GM18909 (cell line): ENCODE results near the gene HDGF.

ENCODE experiments used
- ATAC-seq: cut with Tn5 transposase; IDR thresholded peaks from one replicate; pipeline ENCODE4 v1.9.1; 2021; ENCODE audit warnings: mild to moderate bottlenecking; ENCODE audit not compliant: unreplicated experiment, poor library complexity

The HDGF gene

DNA sequence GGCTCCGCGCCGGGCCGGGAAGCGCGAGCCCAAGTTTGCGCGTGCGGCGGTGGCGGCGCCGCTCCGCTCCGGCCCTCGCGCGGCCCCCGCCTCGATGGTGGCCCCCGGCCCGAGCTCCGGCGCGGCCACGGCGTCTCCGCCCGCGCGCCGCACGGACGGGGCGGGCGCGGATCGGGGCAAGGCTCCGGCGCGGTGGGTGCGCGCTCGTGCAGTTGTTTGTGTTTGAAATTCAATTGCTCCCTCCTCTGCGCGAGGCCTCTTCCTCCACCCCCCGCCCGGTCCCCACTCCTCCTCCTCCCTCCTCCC is at the start of gene HDGF:
Gene HDGF, minus strand, starts transcription at position 225 of the 306 bp plus-strand sequence. CDS start 246 bp downstream, outside the sequence.
- no peak for ATAC-seq

DNA sequence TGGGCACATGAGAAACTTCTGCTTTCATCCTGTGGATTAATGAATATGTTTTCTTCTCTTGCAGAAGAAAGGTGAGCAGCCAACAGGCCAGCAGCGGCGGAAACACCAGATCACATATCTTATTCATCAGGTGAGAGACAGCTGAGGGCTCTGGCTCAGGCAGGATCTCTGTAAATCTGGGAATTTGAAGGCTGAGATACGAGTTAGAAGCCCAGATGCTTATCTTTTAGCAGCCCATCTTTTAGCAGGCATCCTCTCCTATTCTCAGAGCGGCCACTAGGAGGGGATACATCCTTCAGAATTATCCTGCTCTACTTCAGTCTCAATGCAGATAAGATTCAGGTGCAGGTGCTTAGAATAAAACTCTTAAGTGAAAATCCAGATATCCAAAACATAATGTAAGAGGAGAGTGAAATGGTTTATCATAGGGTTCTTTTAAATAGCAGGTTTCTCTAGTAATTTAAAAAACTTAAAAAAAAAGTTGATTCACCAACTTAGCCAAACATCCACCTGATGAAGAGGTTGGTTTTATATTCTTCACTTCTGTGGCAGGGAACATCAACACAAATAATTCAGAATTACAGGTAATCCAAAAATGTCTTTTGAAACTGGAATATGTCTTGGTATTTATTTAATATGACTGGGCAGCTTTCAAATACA is 45.9 kb upstream of the HDGF start:
- no peak for ATAC-seq

GRCh38 chr1:156796340-156797097 is 45.0 kb upstream of the HDGF start:
- no peak for ATAC-seq

DNA sequence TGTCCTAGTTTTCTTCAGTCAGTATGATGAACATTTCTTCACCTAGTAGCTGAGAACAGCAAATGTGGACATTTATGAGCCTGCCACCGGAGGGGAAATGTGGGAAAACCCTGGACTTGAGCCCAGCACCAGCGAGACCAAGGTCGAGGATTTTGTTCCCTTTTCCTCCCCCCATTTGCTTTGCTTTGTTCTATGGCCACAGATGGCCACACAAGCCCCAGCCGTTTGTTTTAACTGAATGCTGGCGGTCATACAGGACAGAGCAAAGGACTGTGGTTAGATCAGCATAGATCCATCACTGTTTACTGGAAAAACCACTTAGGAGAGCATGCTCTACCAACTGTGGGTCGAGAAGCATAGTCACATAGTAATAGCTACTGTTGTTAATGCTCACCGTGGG is 44.3 kb upstream of the HDGF start:
- no peak for ATAC-seq

GRCh38 chr1:156795374-156795733 is 43.9 kb upstream of the HDGF start:
- ATAC-seq = no peak

DNA sequence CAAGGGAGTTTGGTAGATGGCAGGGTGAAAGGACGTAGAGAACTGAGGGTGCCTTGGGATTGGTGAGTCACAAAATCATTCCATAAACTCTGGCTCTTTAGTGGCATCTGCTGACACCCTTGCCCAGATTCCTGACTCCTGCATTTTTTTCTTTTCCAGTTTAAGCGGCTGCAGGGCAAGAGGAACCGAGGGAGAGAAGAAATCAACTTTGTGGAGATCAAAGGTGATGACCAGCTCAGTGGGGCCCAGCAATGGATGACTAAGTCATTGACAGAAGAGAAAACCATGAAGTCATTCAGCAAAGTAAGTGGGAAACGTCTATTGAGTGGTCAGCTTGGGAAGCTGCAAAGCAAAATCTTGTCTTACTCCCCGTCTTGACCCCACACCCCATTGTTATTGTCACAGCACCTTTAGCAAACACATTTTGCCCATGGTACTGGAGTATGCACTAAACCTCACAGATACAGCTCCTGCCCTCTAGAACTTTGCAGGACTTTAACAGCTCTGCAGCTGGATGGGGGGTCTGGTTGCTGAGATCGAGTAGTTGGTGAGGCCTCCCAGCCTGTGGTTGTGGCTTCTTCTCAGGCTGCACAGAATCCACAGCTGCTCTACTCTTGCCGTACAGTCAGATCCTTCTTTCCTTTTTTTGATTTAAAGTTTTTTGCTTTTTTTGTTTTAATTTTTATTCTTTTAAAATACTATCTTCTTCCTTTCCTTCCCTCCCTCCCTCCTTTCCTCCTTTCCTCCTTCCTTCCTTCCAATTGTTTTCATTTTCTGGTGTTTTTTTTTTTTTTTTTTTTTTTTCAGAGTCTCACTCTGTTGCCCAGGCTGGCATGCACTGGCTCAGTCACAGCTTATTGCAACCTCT is 43.3 kb upstream of the HDGF start:
- ATAC-seq = no peak

DNA sequence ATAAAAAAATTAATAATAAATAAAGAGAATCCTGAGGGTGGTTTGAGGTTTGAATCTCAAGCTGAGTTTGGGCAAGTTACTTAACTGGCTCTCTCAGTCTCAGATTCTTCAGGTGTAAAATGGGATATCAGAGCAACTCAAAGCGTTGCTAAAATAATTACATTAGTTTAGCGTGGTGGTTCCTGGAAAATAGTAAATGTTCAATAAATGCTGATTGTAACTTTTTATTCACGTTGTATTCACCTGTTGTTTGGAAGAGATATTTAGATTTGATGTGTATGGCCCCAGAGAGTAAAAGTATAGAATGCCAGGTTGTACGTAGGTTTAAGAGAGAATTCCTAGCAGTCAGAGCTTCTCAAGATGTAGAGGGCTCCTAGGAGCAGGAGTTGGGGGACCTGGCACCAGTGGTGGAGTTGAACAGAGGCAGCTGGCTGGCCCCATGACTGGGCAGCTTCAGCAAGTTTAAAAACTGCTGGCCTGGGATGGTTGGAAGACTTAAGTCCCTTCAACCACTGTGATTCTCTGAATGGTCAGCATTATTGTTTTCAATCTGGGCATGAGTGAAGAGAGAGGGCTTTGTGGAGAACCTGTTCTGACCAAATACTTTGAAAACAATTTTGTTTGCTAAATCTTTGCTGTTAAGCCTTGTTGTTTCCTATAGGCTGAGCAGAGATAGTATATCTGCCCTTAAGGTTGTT is 38.3 kb upstream of the HDGF start:
- ATAC-seq = no peak

DNA sequence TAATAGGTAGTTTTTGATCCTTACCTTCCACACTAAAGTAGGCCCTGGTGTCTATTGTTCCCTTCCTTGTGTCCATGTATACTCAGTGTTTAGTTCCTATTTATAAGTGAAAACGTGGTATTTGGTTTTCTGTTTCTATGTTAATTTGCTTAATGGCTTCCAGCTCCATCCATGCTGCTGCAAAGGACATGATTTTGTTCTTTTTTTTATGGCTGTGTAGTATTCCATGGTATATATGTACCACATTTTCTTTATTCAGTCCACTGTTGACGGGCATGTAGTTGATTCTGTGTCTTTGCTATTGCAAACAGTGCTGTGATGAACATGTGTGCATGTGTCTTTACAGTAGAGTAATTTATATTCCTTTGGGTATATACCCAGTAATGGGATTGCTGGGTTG is 36.7 kb upstream of the HDGF start:
- ATAC-seq = no peak

GRCh38 chr1:156786640-156787039 is 35.2 kb upstream of the HDGF start:
- ATAC-seq = no peak

GRCh38 chr1:156785458-156785857 is 34.0 kb upstream of the HDGF start:
- no peak for ATAC-seq

- no peak for ATAC-seq
Measured at GRCh38 chr1:156781585-156782186, 30.2 kb upstream of the HDGF start.

DNA sequence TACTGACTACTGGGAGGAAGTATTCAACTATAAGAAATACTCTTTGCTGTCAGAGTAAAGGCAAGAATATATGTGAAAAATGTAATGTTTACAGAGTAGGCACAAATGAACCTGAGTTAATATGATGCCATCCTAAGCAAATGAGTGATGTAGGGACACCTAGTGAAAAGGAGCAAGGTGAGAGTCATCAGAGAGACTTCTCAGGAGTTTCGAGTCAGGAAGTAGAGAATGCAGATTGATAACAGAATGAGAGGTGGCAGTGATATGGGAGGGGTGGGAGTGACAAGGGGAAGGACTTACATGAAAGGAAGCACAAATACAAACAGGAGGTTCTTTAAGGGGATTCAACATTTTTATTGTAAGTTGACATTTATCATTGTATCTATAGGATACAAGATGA is 26.1 kb upstream of the HDGF start:
- no peak for ATAC-seq

DNA sequence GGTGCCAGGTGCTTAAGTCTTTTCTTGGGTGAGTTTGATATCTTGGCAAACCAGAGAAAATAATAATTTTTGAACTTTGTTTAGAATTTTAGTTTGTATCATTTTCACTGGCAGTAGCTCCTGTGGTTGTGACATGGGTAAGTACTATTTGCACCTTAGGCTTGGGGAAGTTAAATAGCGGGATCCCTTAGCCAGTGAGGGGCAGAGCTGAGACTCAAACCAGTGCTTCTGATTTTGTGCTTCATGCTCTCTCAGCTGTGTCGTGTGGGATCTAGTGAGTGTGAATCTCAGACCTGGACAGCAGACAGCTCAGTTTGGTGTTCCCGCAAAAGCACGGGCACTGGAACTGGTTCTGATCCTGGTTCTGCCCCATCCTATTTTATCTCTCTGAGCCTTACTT is 25.5 kb upstream of the HDGF start:
- ATAC-seq = no peak

- ATAC-seq = no peak
Measured at GRCh38 chr1:156775799-156776198, 24.3 kb upstream of the HDGF start.

GRCh38 chr1:156773607-156774006 is 22.1 kb upstream of the HDGF start:
- no peak for ATAC-seq

DNA sequence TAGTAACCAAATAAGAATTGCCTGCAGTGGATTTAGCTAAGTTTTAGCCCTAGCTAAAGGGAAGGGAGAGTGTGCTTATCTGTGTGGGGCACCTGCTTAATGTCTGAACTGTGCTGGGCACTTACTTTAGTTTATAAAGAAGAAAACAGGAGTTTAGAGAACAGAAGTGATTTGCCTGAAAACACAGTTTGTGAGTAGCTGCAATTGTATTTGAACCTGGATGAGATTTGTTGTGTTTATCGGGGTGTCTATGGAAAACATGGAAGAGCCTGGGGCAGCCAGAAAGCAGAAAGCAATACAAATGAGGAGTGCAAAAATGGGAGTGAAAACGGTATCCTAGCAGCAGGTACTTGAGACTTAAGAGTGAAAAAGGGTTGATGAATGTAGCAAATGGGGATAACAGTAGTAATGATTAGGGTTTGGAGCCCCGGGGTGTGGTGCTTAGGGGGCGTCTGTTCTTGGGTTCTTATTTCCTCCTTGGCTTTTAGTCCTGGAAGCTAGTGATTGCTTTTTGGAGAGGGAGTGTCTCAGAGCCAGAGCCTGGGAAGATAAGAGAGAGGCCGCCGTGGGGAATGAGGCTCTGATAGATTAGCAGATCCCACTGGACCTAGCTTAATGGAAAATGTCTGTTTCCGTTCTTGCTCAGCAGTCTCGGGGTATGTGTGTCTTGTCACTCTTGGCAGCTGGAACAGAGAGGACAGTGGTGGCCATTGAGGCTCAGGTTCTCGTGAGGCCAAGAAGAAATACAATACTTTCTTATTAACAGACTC is 21.4 kb upstream of the HDGF start:
- ATAC-seq = no peak

DNA sequence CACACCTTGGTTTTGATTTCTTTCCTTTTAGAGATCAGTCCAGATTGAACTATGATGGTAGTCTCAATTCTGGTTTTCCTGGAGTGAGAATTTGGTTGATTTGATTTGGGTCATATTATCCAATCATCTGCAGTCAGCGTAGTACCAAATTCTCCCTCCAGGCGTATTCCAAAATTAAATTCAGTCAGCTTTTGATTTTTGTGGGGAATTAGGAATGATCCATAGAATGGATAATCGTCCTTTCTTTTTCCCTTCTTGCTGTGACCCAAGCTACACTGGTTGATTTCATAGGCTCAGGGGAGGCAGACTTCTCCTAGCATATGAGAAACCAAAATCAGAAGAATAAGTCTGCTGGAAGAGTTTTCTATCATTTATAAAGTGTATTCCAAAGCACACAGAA is 20.7 kb upstream of the HDGF start:
- no peak for ATAC-seq

GRCh38 chr1:156768610-156769295 is 17.3 kb upstream of the HDGF start:
- no peak for ATAC-seq
